Testis (tissue), 2 donors: Measurements from ENCODE around the gene GNG10.
"Not testable (repeated sequence)": the region's sequence is repeated elsewhere in the genome, so short reads cannot be mapped to it uniquely, and the experiment has no call there.

Experiments
- POLR2A ChIP-seq: fragments of 450-650 bp; IDR thresholded peaks from one replicate; pipeline ENCODE4 v1.6.1; 2017; ENCODE audit warnings: antibody characterized with exemption, mild to moderate bottlenecking, moderate library complexity
- TF ChIP-seq, protein P1 (sequence below), 3 experiments: fragments of 450-650 bp in 2 of 3; fragments of 200-600 bp in 1 of 3; sonication (generic) in 1 of 3; IDR thresholded peaks; one replicate each; pipeline ENCODE4 v1.5.1; 2016 to 2019; ENCODE audit warnings: antibody characterized with exemption in 3 of 3, mild to moderate bottlenecking in 2 of 3, moderate library complexity in 1 of 3

- TF ChIP-seq, protein P1, sequence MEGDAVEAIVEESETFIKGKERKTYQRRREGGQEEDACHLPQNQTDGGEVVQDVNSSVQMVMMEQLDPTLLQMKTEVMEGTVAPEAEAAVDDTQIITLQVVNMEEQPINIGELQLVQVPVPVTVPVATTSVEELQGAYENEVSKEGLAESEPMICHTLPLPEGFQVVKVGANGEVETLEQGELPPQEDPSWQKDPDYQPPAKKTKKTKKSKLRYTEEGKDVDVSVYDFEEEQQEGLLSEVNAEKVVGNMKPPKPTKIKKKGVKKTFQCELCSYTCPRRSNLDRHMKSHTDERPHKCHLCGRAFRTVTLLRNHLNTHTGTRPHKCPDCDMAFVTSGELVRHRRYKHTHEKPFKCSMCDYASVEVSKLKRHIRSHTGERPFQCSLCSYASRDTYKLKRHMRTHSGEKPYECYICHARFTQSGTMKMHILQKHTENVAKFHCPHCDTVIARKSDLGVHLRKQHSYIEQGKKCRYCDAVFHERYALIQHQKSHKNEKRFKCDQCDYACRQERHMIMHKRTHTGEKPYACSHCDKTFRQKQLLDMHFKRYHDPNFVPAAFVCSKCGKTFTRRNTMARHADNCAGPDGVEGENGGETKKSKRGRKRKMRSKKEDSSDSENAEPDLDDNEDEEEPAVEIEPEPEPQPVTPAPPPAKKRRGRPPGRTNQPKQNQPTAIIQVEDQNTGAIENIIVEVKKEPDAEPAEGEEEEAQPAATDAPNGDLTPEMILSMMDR (IDR thresholded peaks at IDR 0.05), result not testable (repeated sequence)
- not testable (repeated sequence) for TF ChIP-seq POLR2A
Measured at GRCh38 chr9:111668601-111669000, 7.2 kb downstream of the GNG10 start.
